ENCODE data around the gene FBXO5. TPM values are rescaled to one million over a fixed set of nuclear protein-coding genes. Genes with fewer than 3 reads are reported as not detected.

The FBXO5 gene
- 10 to 100 TPM; 11.0 to 31.0 TPM for total RNA-seq

GRCh38 chr6:152982904-152983636 lies at the start of gene FBXO5:
Gene FBXO5 (minus strand): TSS chr6:152983041. CDS start chr6:152982959, 82 bp downstream.

GRCh38 chr6:153002613-153003365 lies 19.9 kb upstream of the FBXO5 start, which contains the start of gene MTRF1L:
Gene MTRF1L (minus strand): TSS chr6:153002709. CDS start chr6:153002685, 24 bp downstream.

Small RNA genes within 50 kb of the gene (small RNA-seq; reads per million reads assigned to genes)
- gene AL080276.1 = 0 reads per million in 2 donors

Other genes starting within 250 kb of the FBXO5 start
- not detected for gene VIP, start 232.2 kb downstream of the FBXO5 start, total RNA-seq
- 10 to 100 TPM; 21.0 to 25.3 TPM for gene MTRF1L, start 19.7 kb upstream of the FBXO5 start, total RNA-seq
- gene RGS17, start 148.2 kb upstream of the FBXO5 start, total RNA-seq = 1 to 10 TPM; 2.8 to 5.7 TPM

All from melanocyte of skin (primary cell).